Keratinocyte (primary cell): ENCODE results near the gene TECR.

Experiments used
- EZH2 ChIP-seq: IDR thresholded peaks from one replicate; pipeline ENCODE4 v1.6.1; 2012; ENCODE audit warnings: inconsistent platforms, mild to moderate bottlenecking, low read length, moderate library complexity
- TF ChIP-seq, protein P1 (sequence below), 3 experiments: IDR thresholded peaks in 1 of 3; conservative IDR thresholded peaks in 1 of 3; optimal IDR thresholded peaks in 1 of 3; 2 replicates in 2 of 3; 3 replicates in 1 of 3; pipeline versions ENCODE3 to v1.5.1; 2011; ENCODE audit warnings: low read length in 3 of 3, mild to moderate bottlenecking in 3 of 3, moderate library complexity in 2 of 3, control low read depth in 1 of 3, inconsistent platforms in 1 of 3; ENCODE audit not compliant: insufficient read depth in 2 of 3; ENCODE audit errors: extremely low read depth in 1 of 3

DNA sequence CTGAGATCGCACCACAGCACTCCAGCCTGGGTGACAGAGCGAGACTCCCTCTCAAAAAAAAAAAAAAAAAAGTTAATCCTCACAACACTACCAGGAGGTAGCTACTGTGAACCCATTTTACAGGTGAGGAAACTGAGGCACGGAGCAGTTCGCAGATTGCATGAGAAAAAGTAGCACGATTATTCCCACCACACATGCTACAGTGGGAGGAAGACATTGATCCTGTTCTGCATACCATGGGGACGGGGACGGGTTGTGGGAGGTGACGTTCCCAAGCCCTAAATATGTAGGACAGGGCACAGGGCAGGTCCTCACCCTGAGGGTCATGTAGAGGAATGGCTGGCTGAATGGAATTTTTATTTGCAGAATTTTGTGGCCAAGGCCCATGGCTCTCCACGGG lies 77.2 kb downstream of the TECR start:
- no peak for TF ChIP-seq EZH2
- TF ChIP-seq, protein P1, sequence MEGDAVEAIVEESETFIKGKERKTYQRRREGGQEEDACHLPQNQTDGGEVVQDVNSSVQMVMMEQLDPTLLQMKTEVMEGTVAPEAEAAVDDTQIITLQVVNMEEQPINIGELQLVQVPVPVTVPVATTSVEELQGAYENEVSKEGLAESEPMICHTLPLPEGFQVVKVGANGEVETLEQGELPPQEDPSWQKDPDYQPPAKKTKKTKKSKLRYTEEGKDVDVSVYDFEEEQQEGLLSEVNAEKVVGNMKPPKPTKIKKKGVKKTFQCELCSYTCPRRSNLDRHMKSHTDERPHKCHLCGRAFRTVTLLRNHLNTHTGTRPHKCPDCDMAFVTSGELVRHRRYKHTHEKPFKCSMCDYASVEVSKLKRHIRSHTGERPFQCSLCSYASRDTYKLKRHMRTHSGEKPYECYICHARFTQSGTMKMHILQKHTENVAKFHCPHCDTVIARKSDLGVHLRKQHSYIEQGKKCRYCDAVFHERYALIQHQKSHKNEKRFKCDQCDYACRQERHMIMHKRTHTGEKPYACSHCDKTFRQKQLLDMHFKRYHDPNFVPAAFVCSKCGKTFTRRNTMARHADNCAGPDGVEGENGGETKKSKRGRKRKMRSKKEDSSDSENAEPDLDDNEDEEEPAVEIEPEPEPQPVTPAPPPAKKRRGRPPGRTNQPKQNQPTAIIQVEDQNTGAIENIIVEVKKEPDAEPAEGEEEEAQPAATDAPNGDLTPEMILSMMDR (optimal IDR thresholded peaks at IDR 0.05 in 1 of 3, IDR thresholded peaks at IDR 0.05 in 1 of 3, conservative IDR thresholded peaks at IDR 0.05 in 1 of 3; ENCODE audit: extremely low read depth in 1 of 3, insufficient read depth in 2 of 3, low read length in 3 of 3), result no peak
